HCT116 (cell line): ENCODE measurements around the gene RSRC1. TPM values are rescaled to one million over a fixed set of nuclear protein-coding genes. Genes with fewer than 3 reads are reported as not detected.

Experiments used
- ATAC-seq: fragments of 200-7000 bp; cut with Tn5 transposase; 2 replicates; pipeline ENCODE4 v1.9.1; 2020; ENCODE audit warnings: mild to moderate bottlenecking, moderate library complexity
- BruUV-seq: library from RNA; stranded (reverse); fragments of 400-500 nt; replicated peaks from 2 replicates; lab custom pipeline; 2021; lab: Mats Ljungman, UMichigan
- CTCF ChIA-PET: fragments of 300-600 bp; sonication (Branson Sonifier 250); formaldehyde crosslinking; loops from one replicate; lab custom pipeline; 2021; ENCODE audit warnings: antibody characterized with exemption; lab: Charles Lee
- POLR2A ChIA-PET: fragments of 300-600, 350-600 bp; sonication (Branson Sonifier 250); formaldehyde crosslinking; loops from one replicate; lab custom pipeline; 2021; ENCODE audit warnings: antibody characterized with exemption; lab: Charles Lee
- RAD21 ChIA-PET, 2 experiments: fragments of 300-600 bp; sonication (Branson Sonifier 250); formaldehyde crosslinking; loops; one replicate each; lab custom pipeline; 2023; ENCODE audit warnings: low total read pairs in 2 of 2; ENCODE audit not compliant: uncharacterized antibody in 2 of 2, unreplicated experiment in 2 of 2, low non-redundant PET in 1 of 2; lab: Charles Lee
- DNase-seq: peaks from one replicate; pipeline ENCODE4 v3.0.0-alpha.2; 2010; ENCODE audit warnings: low read depth, low spot score
- H2AFZ ChIP-seq: fragments of 200-600 bp; shearing (Covaris generic), sonication (generic); 2 replicates; pipeline ENCODE4 v1.6.1; 2017; ENCODE audit warnings: low read depth, mixed run types, mixed read lengths, antibody characterized with exemption, low read length; ENCODE audit not compliant: poor library complexity, severe bottlenecking
- H3K27ac ChIP-seq: 2 replicates; pipeline ENCODE4 v1.5.1; 2012; ENCODE audit warnings: low read depth, low read length
- H3K27me3 ChIP-seq: fragments of 200-600 bp; sonication (generic); 2 replicates; pipeline ENCODE4 v1.6.1; 2016; ENCODE audit warnings: mixed run types, low read length, mixed read lengths; ENCODE audit not compliant: insufficient read depth
- H3K36me3 ChIP-seq, 2 experiments: fragments of 200-500 bp in 1 of 2; fragments of 200-600 bp in 1 of 2; sonication (Bioruptor generic) in 1 of 2; sonication (generic) in 1 of 2; 2 replicates each; pipeline versions ENCODE4 v1.5.1 to v1.6.1; 2014 to 2016; ENCODE audit warnings: low read length in 2 of 2, inconsistent platforms in 1 of 2, mixed read lengths in 1 of 2, mixed run types in 1 of 2; ENCODE audit not compliant: insufficient read depth in 2 of 2, control insufficient read depth in 1 of 2
- H3K4me1 ChIP-seq, 2 experiments: fragments of 200-600 bp in 1 of 2; sonication (generic) in 1 of 2; 2 replicates each; pipeline versions ENCODE4 v1.5.1 to v1.6.1; 2012 to 2017; ENCODE audit warnings: low read length in 2 of 2, inconsistent platforms in 1 of 2, mild to moderate bottlenecking in 1 of 2, mixed read lengths in 1 of 2, mixed run types in 1 of 2, moderate library complexity in 1 of 2; ENCODE audit not compliant: insufficient read depth in 2 of 2, control insufficient read depth in 1 of 2
- H3K4me2 ChIP-seq: fragments of 200-600 bp; sonication (generic); 2 replicates; pipeline ENCODE4 v1.6.1; 2017; ENCODE audit warnings: mixed run types, low read length, mixed read lengths
- H3K4me3 ChIP-seq, 2 experiments: fragments of 200-600 bp in 1 of 2; sonication (generic) in 1 of 2; replicated peaks in 1 of 2; 2 replicates each; pipeline ENCODE4 v1.5.1; 2011 to 2016; ENCODE audit warnings: low read length in 2 of 2, control low read depth in 1 of 2, low read depth in 1 of 2, mild to moderate bottlenecking in 1 of 2, mixed read lengths in 1 of 2, mixed run types in 1 of 2
- H3K79me2 ChIP-seq: fragments of 200-600 bp; sonication (generic); 2 replicates; pipeline ENCODE4 v1.6.1; 2017; ENCODE audit warnings: mild to moderate bottlenecking, mixed run types, low read length, moderate library complexity, mixed read lengths; ENCODE audit not compliant: insufficient read depth
- H3K9ac ChIP-seq: fragments of 200-600 bp; sonication (generic); 2 replicates; pipeline ENCODE4 v1.6.1; 2016; ENCODE audit warnings: low read length, mixed read lengths
- H3K9me2 ChIP-seq: fragments of 200-600 bp; sonication (generic), shearing (Covaris generic); 2 replicates; pipeline ENCODE4 v1.6.1; 2017; ENCODE audit warnings: mixed run types, mild to moderate bottlenecking, moderate library complexity; ENCODE audit not compliant: insufficient read depth
- H3K9me3 ChIP-seq, 2 experiments: fragments of 200-500 bp in 1 of 2; fragments of 200-600 bp in 1 of 2; sonication (Bioruptor generic) in 1 of 2; sonication (generic) in 1 of 2; 2 replicates each; pipeline ENCODE4 v1.6.1; 2014 to 2017; ENCODE audit warnings: low read length in 2 of 2, mixed read lengths in 2 of 2, inconsistent platforms in 1 of 2, low read depth in 1 of 2, mild to moderate bottlenecking in 1 of 2, mixed run types in 1 of 2, moderate library complexity in 1 of 2; ENCODE audit not compliant: control insufficient read depth in 1 of 2, insufficient read depth in 1 of 2
- H4K20me1 ChIP-seq: fragments of 200-600 bp; sonication (generic), shearing (Covaris generic); 2 replicates; pipeline ENCODE4 v1.6.1; 2017; ENCODE audit warnings: mixed run types, mild to moderate bottlenecking, moderate library complexity; ENCODE audit not compliant: insufficient read depth
- CBX3 ChIP-seq: IDR thresholded peaks from 2 replicates; pipeline ENCODE4 v1.6.1; 2012; ENCODE audit warnings: low read depth
- CTCF ChIP-seq, 3 experiments: fragments of 200-600 bp in 1 of 3; sonication (generic) in 1 of 3; IDR thresholded peaks in 2 of 3; conservative IDR thresholded peaks in 1 of 3; 2 replicates each; pipeline ENCODE4 v1.5.1; 2012 to 2017; ENCODE audit warnings: low read depth in 2 of 3, low read length in 2 of 3, antibody characterized with exemption in 1 of 3, borderline replicate concordance in 1 of 3, control low read depth in 1 of 3, mild to moderate bottlenecking in 1 of 3, mixed read lengths in 1 of 3, mixed run types in 1 of 3, moderate library complexity in 1 of 3; ENCODE audit not compliant: insufficient read depth in 1 of 3
- EZH2 ChIP-seq: fragments of 200-600 bp; sonication (generic); IDR thresholded peaks from 2 replicates; pipeline ENCODE4 v1.6.1; 2017; ENCODE audit warnings: antibody characterized with exemption, mixed run types
- EZH2phosphoT487 ChIP-seq: fragments of 200-600 bp; IDR thresholded peaks from 2 replicates; pipeline ENCODE4 v1.6.1; 2018; ENCODE audit warnings: antibody characterized with exemption, borderline replicate concordance
- FOSL1 ChIP-seq: IDR thresholded peaks from 2 replicates; pipeline ENCODE4 v1.6.1; 2012; ENCODE audit warnings: low read depth
- JUND ChIP-seq: IDR thresholded peaks from 2 replicates; pipeline ENCODE4 v1.6.1; 2012
- MAX ChIP-seq: IDR thresholded peaks from 2 replicates; pipeline ENCODE4 v1.6.1; 2012
- POLR2AphosphoS5 ChIP-seq: IDR thresholded peaks from 2 replicates; pipeline ENCODE4 v1.6.1; 2011; ENCODE audit warnings: mild to moderate bottlenecking, low read depth, low read length, moderate library complexity
- RAD21 ChIP-seq: IDR thresholded peaks from 2 replicates; pipeline ENCODE4 v1.6.1; 2012; ENCODE audit warnings: low read depth, mild to moderate bottlenecking
- SP1 ChIP-seq: IDR thresholded peaks from 2 replicates; pipeline ENCODE4 v1.6.1; 2012; ENCODE audit warnings: low read depth
- SRF ChIP-seq: IDR thresholded peaks from 2 replicates; pipeline ENCODE4 v1.6.1; 2012; ENCODE audit warnings: low read depth
- TCF7L2 ChIP-seq: IDR thresholded peaks from 2 replicates; pipeline ENCODE4 v1.7.0; 2011; ENCODE audit warnings: borderline replicate concordance, inconsistent platforms; ENCODE audit not compliant: insufficient read depth, insufficient read length; ENCODE audit errors: extremely low read depth
- YY1 ChIP-seq: IDR thresholded peaks from 2 replicates; pipeline ENCODE4 v1.6.1; 2011; ENCODE audit warnings: low read length, low read depth, moderate library complexity, mild to moderate bottlenecking; ENCODE audit not compliant: insufficient replicate concordance; ENCODE audit errors: extremely low read depth
- ZBTB33 ChIP-seq: IDR thresholded peaks from 2 replicates; pipeline ENCODE4 v1.6.1; 2011; ENCODE audit warnings: mild to moderate bottlenecking, low read length, moderate library complexity; ENCODE audit not compliant: insufficient replicate concordance; ENCODE audit errors: extremely low read depth
- ZFX ChIP-seq: fragments of 450-650 bp; IDR thresholded peaks from 2 replicates; pipeline ENCODE4 v1.6.1; 2017
- ZNF274 ChIP-seq: fragments of 200-500 bp; sonication (Bioruptor generic); IDR thresholded peaks from 2 replicates; pipeline ENCODE4 v1.6.1; 2014; ENCODE audit warnings: mild to moderate bottlenecking, low read depth, low read length, inconsistent platforms
- intact Hi-C: fragments of 100-400 bp; cut with micrococcal nuclease; formaldehyde crosslinking; loops from 2 replicates; pipeline ENCODE4 v1.10.0; 2022
- total RNA-seq: library from RNA; stranded (reverse); gene quantifications from one replicate; pipeline ENCODE4 v1.2.1, GENCODE V29; 2021; ENCODE audit not compliant: unreplicated experiment

Gene RSRC1
- total RNA-seq, 1 experiment from 2014 or later = 37.1 TPM

GRCh38 chr3:158247288-158247687 lies 137.4 kb downstream of the RSRC1 start:
- RAD21 ChIA-PET = no interaction called here
- CTCF ChIA-PET = no interaction called here
- intact Hi-C loops = no loop called here
- Histone ChIP-seq H3K9me2 (no peaks in the 10 kb centered on the region), H3K4me1 (no peaks in the 10 kb centered on the region), H3K27ac (no peak overlapping the region), H3K4me3 (no peak overlapping the region), H3K79me2 (peaks cover 3% of the 10 kb centered on the region; the same call in 1 of the 2 replicates), H4K20me1 (no peaks in the 10 kb centered on the region), H3K36me3 (no peaks in the 10 kb centered on the region), H2AFZ (no peak overlapping the region), H3K9me3 (no peaks in the 10 kb centered on the region), H3K4me2 (no peak overlapping the region), H3K27me3 (no peaks in the 10 kb centered on the region), H3K9ac (no peak overlapping the region)
- TF ChIP-seq FOSL1 (no peak), MAX (no peak), SP1 (no peak), JUND (no peak), TCF7L2 (no peak), CBX3 (no peak), EZH2phosphoT487 (no peak), YY1 (no peak), RAD21 (no peak), ZNF274 (no peak), EZH2 (no peak), CTCF (IDR thresholded peaks at IDR 0.05 in 2 of 3, conservative IDR thresholded peaks at IDR 0.05 in 1 of 3; ENCODE audit: borderline replicate concordance in 1 of 3, insufficient read depth in 1 of 3, low read depth in 2 of 3, low read length in 2 of 3) (no peak), SRF (no peak), ZFX (no peak), POLR2AphosphoS5 (no peak), ZBTB33 (no peak)
- POLR2A ChIA-PET = no interaction called here
- no TSS peak for BruUV-seq
- no peak for DNase-seq
- no peak for ATAC-seq
